Stomach (tissue), 4 donors: Measurements from ENCODE around the gene LHB.

Source experiments
- POLR2A ChIP-seq, 4 donors: fragments of 450-650 bp; IDR thresholded peaks; one replicate each; pipeline ENCODE4 v1.6.1; 2016; ENCODE audit warnings: antibody characterized with exemption in 4 of 4, control low read depth in 2 of 4, mild to moderate bottlenecking in 1 of 4, moderate library complexity in 1 of 4
- TF ChIP-seq, protein P1 (sequence below), 7 experiments: fragments of 450-650 bp in 4 of 7; fragments of 200-600 bp in 3 of 7; sonication (generic) in 3 of 7; IDR thresholded peaks; one replicate each; pipeline ENCODE4 v1.5.1; 2016 to 2019; ENCODE audit warnings: antibody characterized with exemption in 7 of 7, control low read depth in 2 of 7, mild to moderate bottlenecking in 1 of 7

DNA sequence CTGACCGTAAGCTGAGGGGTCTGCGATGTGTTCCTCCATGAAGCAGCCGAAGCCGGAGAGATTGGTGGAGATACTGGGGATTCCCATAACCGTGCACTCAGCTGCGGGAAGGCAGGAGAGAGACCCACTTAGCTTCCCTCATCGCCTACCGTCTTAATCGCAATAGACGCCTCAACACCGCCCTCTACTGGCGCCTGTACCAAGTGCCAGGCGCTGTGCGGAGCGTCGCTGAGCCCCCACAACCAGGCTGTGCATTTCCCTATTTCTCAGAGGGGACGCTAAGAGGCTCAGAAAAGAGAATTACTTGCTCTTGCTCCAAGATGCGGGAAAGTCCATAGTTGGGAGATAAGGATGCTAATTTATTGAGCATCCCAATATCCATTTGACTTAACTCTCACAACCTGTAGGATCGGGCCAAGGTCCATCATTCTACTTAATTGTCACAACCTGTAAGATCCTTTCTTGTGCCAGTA lies 45.9 kb downstream of the LHB start:
- TF ChIP-seq, protein P1, sequence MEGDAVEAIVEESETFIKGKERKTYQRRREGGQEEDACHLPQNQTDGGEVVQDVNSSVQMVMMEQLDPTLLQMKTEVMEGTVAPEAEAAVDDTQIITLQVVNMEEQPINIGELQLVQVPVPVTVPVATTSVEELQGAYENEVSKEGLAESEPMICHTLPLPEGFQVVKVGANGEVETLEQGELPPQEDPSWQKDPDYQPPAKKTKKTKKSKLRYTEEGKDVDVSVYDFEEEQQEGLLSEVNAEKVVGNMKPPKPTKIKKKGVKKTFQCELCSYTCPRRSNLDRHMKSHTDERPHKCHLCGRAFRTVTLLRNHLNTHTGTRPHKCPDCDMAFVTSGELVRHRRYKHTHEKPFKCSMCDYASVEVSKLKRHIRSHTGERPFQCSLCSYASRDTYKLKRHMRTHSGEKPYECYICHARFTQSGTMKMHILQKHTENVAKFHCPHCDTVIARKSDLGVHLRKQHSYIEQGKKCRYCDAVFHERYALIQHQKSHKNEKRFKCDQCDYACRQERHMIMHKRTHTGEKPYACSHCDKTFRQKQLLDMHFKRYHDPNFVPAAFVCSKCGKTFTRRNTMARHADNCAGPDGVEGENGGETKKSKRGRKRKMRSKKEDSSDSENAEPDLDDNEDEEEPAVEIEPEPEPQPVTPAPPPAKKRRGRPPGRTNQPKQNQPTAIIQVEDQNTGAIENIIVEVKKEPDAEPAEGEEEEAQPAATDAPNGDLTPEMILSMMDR (IDR thresholded peaks at IDR 0.05) = peak in 5 of 7 experiments; percentile 81 to 91 (median 86)
- no peak for TF ChIP-seq POLR2A (IDR thresholded peaks at IDR 0.05)
